DOHH2 (cell line): ENCODE data around the gene ATP5F1D.

Experiments
- H3F3A ChIP-seq: fragments of 200-600 bp; sonication (generic), shearing (Covaris generic); 2 replicates; pipeline ENCODE4 v1.6.0; 2016; ENCODE audit warnings: antibody characterized with exemption, mild to moderate bottlenecking; ENCODE audit not compliant: control insufficient read depth, insufficient read depth
- H3K27ac ChIP-seq: fragments of 200-600 bp; sonication (generic); 2 replicates; pipeline ENCODE4 v1.5.1; 2014; ENCODE audit warnings: low read depth, mild to moderate bottlenecking, low read length, moderate library complexity
- H3K27me3 ChIP-seq: fragments of 200-600 bp; sonication (generic); 2 replicates; pipeline ENCODE4 v1.6.1; 2014; ENCODE audit warnings: mild to moderate bottlenecking, low read length, mixed read lengths; ENCODE audit not compliant: control insufficient read depth
- H3K36me3 ChIP-seq: fragments of 200-600 bp; sonication (generic); 2 replicates; pipeline ENCODE4 v1.6.1; 2014; ENCODE audit warnings: mild to moderate bottlenecking, low read length, moderate library complexity, mixed read lengths; ENCODE audit not compliant: control insufficient read depth
- H3K4me1 ChIP-seq: fragments of 200-600 bp; sonication (generic); 2 replicates; pipeline ENCODE4 v1.6.1; 2014; ENCODE audit warnings: mild to moderate bottlenecking, low read length, mixed read lengths; ENCODE audit not compliant: control insufficient read depth
- H3K4me2 ChIP-seq: fragments of 200-600 bp; sonication (generic); 2 replicates; pipeline ENCODE4 v1.6.0; 2014; ENCODE audit warnings: mild to moderate bottlenecking, low read length, moderate library complexity
- H3K4me3 ChIP-seq: fragments of 200-600 bp; sonication (generic); 2 replicates; pipeline ENCODE4 v1.5.1; 2014; ENCODE audit warnings: mild to moderate bottlenecking, low read length, mixed read lengths
- H3K79me2 ChIP-seq: fragments of 200-600 bp; sonication (generic); 2 replicates; pipeline ENCODE4 v1.6.1; 2014; ENCODE audit warnings: mild to moderate bottlenecking, low read length, mixed read lengths; ENCODE audit not compliant: control insufficient read depth
- H3K9me2 ChIP-seq: fragments of 200-600 bp; sonication (generic); replicated peaks from 2 replicates; pipeline ENCODE4 v1.6.1; 2014; ENCODE audit warnings: mild to moderate bottlenecking, low read length, mixed read lengths; ENCODE audit not compliant: control insufficient read depth
- H3K9me3 ChIP-seq: fragments of 200-600 bp; sonication (generic); 2 replicates; pipeline ENCODE4 v1.6.1; 2014; ENCODE audit warnings: antibody characterized with exemption, low read length, mixed read lengths; ENCODE audit not compliant: control insufficient read depth, insufficient read depth
- H4K20me1 ChIP-seq: fragments of 200-600 bp; sonication (generic); 2 replicates; pipeline ENCODE4 v1.6.0; 2014; ENCODE audit warnings: low read depth, mild to moderate bottlenecking, antibody characterized with exemption, low read length, moderate library complexity; ENCODE audit not compliant: control insufficient read depth, insufficient read depth
- CTCF ChIP-seq: fragments of 200-600 bp; sonication (generic); IDR thresholded peaks from one replicate; pipeline ENCODE4 v1.5.1; 2014; ENCODE audit warnings: antibody characterized with exemption, mild to moderate bottlenecking, low read depth, low read length; ENCODE audit not compliant: poor library complexity, severe bottlenecking
- EZH2phosphoT487 ChIP-seq: fragments of 200-600 bp; sonication (generic); IDR thresholded peaks from 2 replicates; pipeline ENCODE4 v1.6.1; 2017; ENCODE audit warnings: borderline replicate concordance, mild to moderate bottlenecking, antibody characterized with exemption, low read length, moderate library complexity, mixed read lengths

ATP5F1D gene

GRCh38 chr19:1223018-1223855, 18.3 kb upstream of the ATP5F1D start:
- Histone ChIP-seq H3K4me3 (no peak overlapping the region), H3K27ac (no peak overlapping the region), H4K20me1 (peaks cover 3% of the 10 kb centered on the region; the same call in 1 of the 2 replicates), H3K27me3 (no peaks in the 10 kb centered on the region), H3F3A (no peaks in the 10 kb centered on the region), H3K9me2 (no peaks in the 10 kb centered on the region), H3K4me1 (no peaks in the 10 kb centered on the region), H3K4me2 (no peak overlapping the region), H3K36me3 (peaks cover 65% of the 10 kb centered on the region), H3K79me2 (peaks cover 22% of the 10 kb centered on the region), H3K9me3 (no peaks in the 10 kb centered on the region)
- TF ChIP-seq CTCF (peak; percentile 62), EZH2phosphoT487 (no peak)

DNA sequence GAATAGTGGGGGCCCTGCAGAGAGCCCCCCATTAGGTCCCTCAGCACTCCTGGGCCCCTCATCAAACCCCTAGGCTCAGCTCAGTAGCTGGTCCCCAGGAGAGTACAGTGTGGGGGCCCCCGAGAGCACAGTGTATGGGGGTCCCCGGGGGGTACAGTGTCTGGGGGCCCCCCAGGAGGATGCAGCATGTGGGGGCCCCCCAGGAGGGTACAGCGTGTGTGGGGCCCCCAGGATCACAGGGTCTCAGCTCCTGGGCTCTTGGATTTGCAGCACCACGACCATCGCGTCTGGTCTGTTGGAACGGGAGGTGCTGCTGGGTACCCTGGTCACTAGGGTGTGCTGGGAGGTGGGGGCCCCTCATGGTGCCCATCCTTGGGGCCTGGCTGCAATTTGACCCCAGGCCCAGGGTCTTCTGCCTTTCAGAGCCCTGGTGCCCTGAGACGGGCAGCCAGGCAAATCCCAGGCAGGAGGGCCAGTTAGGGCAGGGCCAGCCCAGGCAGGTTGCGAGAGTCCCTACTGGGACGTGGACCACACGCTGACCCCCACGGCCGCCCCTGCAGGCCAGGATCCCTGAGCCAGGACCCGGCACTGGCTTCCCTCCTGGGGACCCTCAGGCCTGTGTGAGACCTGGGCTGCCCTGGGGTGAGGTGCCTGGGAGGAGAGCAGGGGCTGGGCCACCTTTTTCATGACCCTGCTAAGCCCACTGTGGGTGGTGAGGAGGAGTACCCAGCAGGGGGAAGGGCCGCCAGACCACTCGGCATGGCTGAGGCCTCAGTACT, 17.3 kb upstream of the ATP5F1D start:
- H4K20me1 ChIP-seq = no peaks in the 10 kb centered on the region
- no peaks in the 10 kb centered on the region for H3K9me3 ChIP-seq
- H3K4me3 ChIP-seq = no peak overlapping the region
- H3K27ac ChIP-seq = no peak overlapping the region
- H3K4me2 ChIP-seq = no peak overlapping the region
- no peaks in the 10 kb centered on the region for H3K9me2 ChIP-seq
- peaks cover 65% of the 10 kb centered on the region for H3K36me3 ChIP-seq
- peaks cover 12% of the 10 kb centered on the region for H3K79me2 ChIP-seq
- H3K27me3 ChIP-seq = no peaks in the 10 kb centered on the region
- TF ChIP-seq EZH2phosphoT487 (no peak), CTCF (no peak)
- no peaks in the 10 kb centered on the region for H3K4me1 ChIP-seq
- H3F3A ChIP-seq = no peaks in the 10 kb centered on the region

DNA sequence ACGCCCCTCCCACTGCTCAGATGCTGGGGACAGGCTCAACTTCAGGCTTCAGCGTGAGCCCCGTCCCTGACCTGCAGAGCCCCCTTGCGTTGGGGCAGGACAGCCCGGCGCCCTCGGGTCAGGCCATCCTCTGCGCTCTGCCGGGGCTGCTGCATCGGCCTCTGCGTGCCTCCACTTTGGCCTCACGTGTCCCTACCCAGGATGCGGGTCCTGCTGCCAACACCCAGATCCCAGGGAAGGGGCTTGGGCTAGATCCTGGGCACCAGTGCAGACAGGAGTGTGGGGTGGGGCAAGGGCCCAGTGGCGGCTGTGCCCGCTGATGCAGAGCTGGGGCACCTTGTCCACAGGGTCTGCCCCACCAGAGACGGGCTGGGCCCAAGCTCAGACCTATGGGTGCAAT, 16.7 kb upstream of the ATP5F1D start:
- Histone ChIP-seq H3K4me2 (no peak overlapping the region), H3K4me1 (no peaks in the 10 kb centered on the region), H3K9me3 (no peaks in the 10 kb centered on the region), H4K20me1 (no peaks in the 10 kb centered on the region), H3K36me3 (peaks cover 64% of the 10 kb centered on the region), H3K79me2 (peaks cover 11% of the 10 kb centered on the region), H3K27ac (no peak overlapping the region), H3F3A (no peaks in the 10 kb centered on the region), H3K27me3 (no peaks in the 10 kb centered on the region), H3K4me3 (no peak overlapping the region), H3K9me2 (no peaks in the 10 kb centered on the region)
- no peak for TF ChIP-seq CTCF
- no peak for TF ChIP-seq EZH2phosphoT487
